CD4-positive, alpha-beta T cell (primary cell): ENCODE measurements around the gene NRF1. TPM values are rescaled to one million over a fixed set of nuclear protein-coding genes. Genes with fewer than 3 reads are reported as not detected.

Experiments
- ATAC-seq: fragments of 200-7000 bp; cut with Tn5 transposase; one replicate; pipeline ENCODE4 v1.10.0; 2022; ENCODE audit warnings: mild to moderate bottlenecking; ENCODE audit not compliant: poor library complexity
- CTCF ChIA-PET: fragments of 350-600 bp; sonication (Branson Sonifier 250); formaldehyde crosslinking; loops from one replicate; lab custom pipeline; 2021; ENCODE audit warnings: antibody characterized with exemption, inconsistent platforms; lab: Charles Lee
- POLR2A ChIA-PET: fragments of 350-600 bp; sonication (Branson Sonifier 250); formaldehyde crosslinking; loops from one replicate; lab custom pipeline; 2021; ENCODE audit warnings: antibody characterized with exemption, inconsistent platforms; lab: Charles Lee
- DNase-seq, 14 experiments: peaks; one replicate each; pipeline ENCODE4 v3.0.0-alpha.2; 2013 to 2020; ENCODE audit warnings: mixed read lengths in 2 of 14
- H3K27ac ChIP-seq, 2 donors: one replicate each; pipeline versions ENCODE4 v1.5.1 to v1.7.0; 2013; ENCODE audit warnings: low read length in 2 of 2, low read depth in 1 of 2, mild to moderate bottlenecking in 1 of 2
- H3K27me3 ChIP-seq, 2 experiments: 1 replicate in 1 of 2; 2 replicates in 1 of 2; pipeline versions ENCODE4 v1.6.1 to v1.7.0; 2013; ENCODE audit warnings: low read length in 2 of 2, control low read depth in 1 of 2, mild to moderate bottlenecking in 1 of 2, moderate library complexity in 1 of 2; ENCODE audit not compliant: insufficient read depth in 2 of 2, control insufficient read depth in 1 of 2
- H3K36me3 ChIP-seq: one replicate; pipeline ENCODE4 v1.6.1; 2013; ENCODE audit warnings: low read length, control low read depth; ENCODE audit not compliant: insufficient read depth
- H3K4me1 ChIP-seq: one replicate; pipeline ENCODE4 v1.6.1; 2013; ENCODE audit warnings: low read length, control low read depth; ENCODE audit not compliant: insufficient read depth
- H3K4me3 ChIP-seq: one replicate; pipeline ENCODE4 v1.5.1; 2013; ENCODE audit warnings: mild to moderate bottlenecking, low read length, moderate library complexity
- H3K9me3 ChIP-seq, 2 experiments: 1 replicate in 1 of 2; 2 replicates in 1 of 2; pipeline versions ENCODE4 v1.6.1 to v1.7.0; 2013; ENCODE audit warnings: low read length in 2 of 2, mild to moderate bottlenecking in 2 of 2, control low read depth in 1 of 2, moderate library complexity in 1 of 2; ENCODE audit not compliant: control insufficient read depth in 1 of 2, insufficient read depth in 1 of 2
- H3K27ac Mint-ChIP-seq: one replicate; pipeline ENCODE4 v1.8.0; 2020; ENCODE audit warnings: mixed read lengths
- H3K27me3 Mint-ChIP-seq: one replicate; pipeline ENCODE4 v1.8.0; 2021; ENCODE audit warnings: mixed read lengths
- H3K36me3 Mint-ChIP-seq: one replicate; pipeline ENCODE4 v1.8.0; 2021; ENCODE audit warnings: low read depth, mixed read lengths
- H3K4me1 Mint-ChIP-seq: one replicate; pipeline ENCODE4 v1.8.0; 2021; ENCODE audit warnings: low read depth, mixed read lengths
- H3K4me3 Mint-ChIP-seq: one replicate; pipeline ENCODE4 v1.8.0; 2020; ENCODE audit warnings: mild to moderate bottlenecking, mixed read lengths
- H3K9me3 Mint-ChIP-seq: one replicate; pipeline ENCODE4 v1.8.0; 2020; ENCODE audit warnings: mixed read lengths
- CTCF ChIP-seq: fragments of 200-600 bp; IDR thresholded peaks from one replicate; pipeline ENCODE4 v1.8.0; 2022; ENCODE audit warnings: antibody characterized with exemption, mild to moderate bottlenecking
- intact Hi-C, 2 experiments: fragments of 100-400 bp; cut with DNase I in 1 of 2; cut with micrococcal nuclease in 1 of 2; formaldehyde crosslinking; loops; one replicate each; pipeline versions ENCODE4 v1.15.1 to v1.9.0; 2023 to 2025; cut with DNase I, micrococcal nuclease
- total RNA-seq, 174 experiments: library from RNA in 2 of 174; stranded (reverse) in 2 of 174; gene quantifications; one replicate each; pipeline ENCODE4 v1.2.3 and lab custom pipeline; 2021 to 2026

The NRF1 gene
- total RNA-seq, 2 experiments from 2014 or later: 35.4 to 36.1 TPM

GRCh38 chr7:129729511-129729910 lies 118.0 kb downstream of the NRF1 start:
- no peaks in the 10 kb centered on the region for H3K4me1 Mint-ChIP-seq
- no peaks in the 10 kb centered on the region for H3K27me3 ChIP-seq
- POLR2A ChIA-PET: no interaction called here

GRCh38 chr7:129730159-129730558 lies 118.6 kb downstream of the NRF1 start:
- Mint-ChIP-seq H3K27ac (no peak overlapping the region), H3K9me3 (no peaks in the 10 kb centered on the region), H3K4me1 (no peaks in the 10 kb centered on the region), H3K27me3 (no peaks in the 10 kb centered on the region), H3K4me3 (no peak overlapping the region), H3K36me3 (peaks cover 90% of the 10 kb centered on the region)
- no peaks in the 10 kb centered on the region for H3K9me3 ChIP-seq
- no peaks in the 10 kb centered on the region for H3K4me1 ChIP-seq
- no peaks in the 10 kb centered on the region for H3K27me3 ChIP-seq
- ATAC-seq: no peak
- ChIA-PET CTCF (no interaction called here), POLR2A (no interaction called here)
- no peak for DNase-seq
- peaks cover 82% of the 10 kb centered on the region for H3K36me3 ChIP-seq
- no peak overlapping the region for H3K27ac ChIP-seq
- no peak overlapping the region for H3K4me3 ChIP-seq
- intact Hi-C loops: no loop called here
- no peak for TF ChIP-seq CTCF

More at GRCh38 chr7:129729511-129729910, 118.0 kb downstream of the NRF1 start:
- no peak overlapping the region for H3K27ac Mint-ChIP-seq
- peaks cover 90% of the 10 kb centered on the region for H3K36me3 Mint-ChIP-seq
- no peak for DNase-seq
- H3K4me3 ChIP-seq: no peak overlapping the region
- no peaks in the 10 kb centered on the region for H3K9me3 ChIP-seq
- peaks cover 82% of the 10 kb centered on the region for H3K36me3 ChIP-seq
- no peaks in the 10 kb centered on the region for H3K4me1 ChIP-seq
- H3K9me3 Mint-ChIP-seq: no peaks in the 10 kb centered on the region
- no peak overlapping the region for H3K27ac ChIP-seq
- no peak for TF ChIP-seq CTCF
- no peak for ATAC-seq
- intact Hi-C loops: no loop called here
- H3K27me3 Mint-ChIP-seq: no peaks in the 10 kb centered on the region
- CTCF ChIA-PET: no interaction called here
- H3K4me3 Mint-ChIP-seq: no peak overlapping the region

GRCh38 chr7:129734400-129734799 lies 122.9 kb downstream of the NRF1 start:
- Histone ChIP-seq H3K27ac (no peak overlapping the region), H3K4me1 (no peaks in the 10 kb centered on the region), H3K36me3 (peaks cover 72% of the 10 kb centered on the region), H3K27me3 (no peaks in the 10 kb centered on the region), H3K4me3 (no peak overlapping the region), H3K9me3 (no peaks in the 10 kb centered on the region)
- ChIA-PET CTCF (no interaction called here), POLR2A (no interaction called here)
- intact Hi-C loops: no loop called here
- no peaks in the 10 kb centered on the region for H3K27me3 Mint-ChIP-seq
- H3K27ac Mint-ChIP-seq: no peak overlapping the region
- no peaks in the 10 kb centered on the region for H3K9me3 Mint-ChIP-seq
- peaks cover 81% of the 10 kb centered on the region for H3K36me3 Mint-ChIP-seq
- DNase-seq (no peak), ATAC-seq (no peak)
- no peaks in the 10 kb centered on the region for H3K4me1 Mint-ChIP-seq
- no peak for TF ChIP-seq CTCF
- H3K4me3 Mint-ChIP-seq: no peak overlapping the region
